Esophagus muscularis mucosa (tissue), 3 donors: ENCODE results near the gene UNC13A.

Experiments used
- CTCF ChIP-seq, 3 experiments: fragments of 200-600 bp in 2 of 3; fragments of 450-650 bp in 1 of 3; sonication (generic) in 2 of 3; IDR thresholded peaks; one replicate each; pipeline ENCODE4 v1.5.1; 2017 to 2019; ENCODE audit warnings: antibody characterized with exemption in 3 of 3, mild to moderate bottlenecking in 2 of 3, moderate library complexity in 1 of 3
- POLR2A ChIP-seq: fragments of 450-650 bp; IDR thresholded peaks from one replicate; pipeline ENCODE4 v1.6.1; 2017; ENCODE audit warnings: antibody characterized with exemption, moderate library complexity, mild to moderate bottlenecking, low read depth
- POLR2AphosphoS5 ChIP-seq, 2 donors: sonication (generic); formaldehyde crosslinking; IDR thresholded peaks; one replicate each; pipeline ENCODE4 v1.6.1; 2017; ENCODE audit warnings: antibody characterized with exemption in 2 of 2

DNA sequence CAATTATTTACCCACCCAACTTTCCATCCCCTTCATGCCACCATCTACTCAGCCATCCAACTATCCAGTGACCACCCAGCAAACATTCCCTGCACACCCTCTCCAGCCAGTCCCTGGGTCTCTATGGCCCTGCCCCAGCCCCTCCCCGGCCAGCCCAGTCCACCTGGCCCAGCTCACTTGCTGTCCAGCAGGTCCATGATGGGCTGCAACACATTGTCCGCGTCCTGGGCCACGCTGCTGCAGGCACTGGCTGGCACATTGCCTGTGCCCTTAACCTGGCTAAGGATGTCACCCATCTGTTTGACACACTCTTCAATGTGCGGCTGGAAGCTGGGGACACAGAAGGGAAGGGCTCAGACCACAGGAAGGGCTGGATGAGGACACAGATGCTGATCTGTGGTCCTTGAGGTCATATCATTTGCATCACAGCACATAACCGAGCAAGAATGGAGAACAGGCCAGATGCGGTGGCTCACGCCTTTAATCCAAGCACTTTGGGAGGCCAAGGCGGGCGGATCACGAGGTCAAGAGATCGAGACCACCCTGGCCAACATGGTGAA, 61.6 kb downstream of the UNC13A start:
- TF ChIP-seq POLR2AphosphoS5 (IDR thresholded peaks at IDR 0.05) (no peak), CTCF (IDR thresholded peaks at IDR 0.05) (no peak), POLR2A (no peak)
